HepG2 (cell line): ENCODE results near the gene ZNF318. TPM values are rescaled to one million over a fixed set of nuclear protein-coding genes. Genes with fewer than 3 reads are reported as not detected.

Experiments
- CEBPZ ChIP-seq: IDR thresholded peaks from 2 replicates; pipeline ENCODE4 v1.6.1; 2012; ENCODE audit warnings: low read length, improper control_type of control experiment
- GTF3A ChIP-seq: sonication (generic); formaldehyde crosslinking; conservative IDR thresholded peaks from 2 replicates; pipeline ENCODE4 v1.4.0; 2020; ENCODE audit warnings: mild to moderate bottlenecking, missing genetic modification reagents
- NFATC3 ChIP-seq: sonication (generic); formaldehyde crosslinking; IDR thresholded peaks from 2 replicates; pipeline ENCODE4 v1.5.1; 2020; ENCODE audit warnings: mild to moderate bottlenecking, missing genetic modification reagents
- RBAK ChIP-seq: sonication (generic); formaldehyde crosslinking; IDR thresholded peaks from 2 replicates; pipeline ENCODE4 v1.5.1; 2020; ENCODE audit warnings: mild to moderate bottlenecking, missing genetic modification reagents
- TRIM22 ChIP-seq: fragments of 450-650 bp; IDR thresholded peaks from 2 replicates; pipeline ENCODE4 v1.6.1; 2017
- ZBTB38 ChIP-seq: sonication (generic); formaldehyde crosslinking; IDR thresholded peaks from 2 replicates; pipeline ENCODE4 v1.5.1; 2020; ENCODE audit warnings: mild to moderate bottlenecking, missing genetic modification reagents
- ZFP82 ChIP-seq: sonication (generic); formaldehyde crosslinking; IDR thresholded peaks from 2 replicates; pipeline ENCODE4 v1.5.1; 2020; ENCODE audit warnings: mild to moderate bottlenecking, missing genetic modification reagents, borderline replicate concordance
- ZNF326 ChIP-seq: sonication (generic); formaldehyde crosslinking; IDR thresholded peaks from 2 replicates; pipeline ENCODE4 v1.4.0; 2020; ENCODE audit warnings: missing genetic modification reagents, borderline replicate concordance
- ZNF513 ChIP-seq: sonication (generic); formaldehyde crosslinking; conservative IDR thresholded peaks from 2 replicates; pipeline ENCODE4 v1.5.0; 2020; ENCODE audit warnings: missing genetic modification reagents
- ZNF567 ChIP-seq: sonication (generic); formaldehyde crosslinking; IDR thresholded peaks from 2 replicates; pipeline ENCODE4 v1.8.1; 2023; ENCODE audit warnings: mild to moderate bottlenecking, missing genetic modification reagents, borderline replicate concordance
- ZNF605 ChIP-seq: sonication (generic); formaldehyde crosslinking; IDR thresholded peaks from 2 replicates; pipeline ENCODE4 v1.8.0; 2022; ENCODE audit warnings: mild to moderate bottlenecking, missing genetic modification reagents
- polyA plus RNA-seq, 8 experiments: library from polyadenylated mRNA; depleted of rRNA in 3 of 8; stranded (reverse) in 7 of 8; unstranded in 1 of 8; fragments of >200 nt; fragmentation: Illumina TruSeq in 4 of 8; extraction: Trizol in 4 of 8; gene quantifications; 2 replicates each; pipeline versions ENCODE4 v1.2.1 to v1.2.3, GENCODE V29; 2011 to 2016; ENCODE audit warnings: low read depth in 4 of 8, missing spikeins in 1 of 8, mixed read lengths in 1 of 8; ENCODE audit not compliant: insufficient read depth in 1 of 8
- total RNA-seq, 5 experiments: library from RNA; depleted of rRNA; stranded (reverse); fragments of >200 nt; fragmentation: Illumina TruSeq; extraction: Trizol; gene quantifications; 2 replicates each; pipeline ENCODE4 v1.2.3, GENCODE V29; 2016; ENCODE audit warnings: low read depth in 1 of 5
- TF ChIP-seq, protein P1 (sequence below): fragments of 450-650 bp; IDR thresholded peaks from 2 replicates; pipeline ENCODE4 v1.6.1; 2017; ENCODE audit warnings: mild to moderate bottlenecking
- TF ChIP-seq, protein P2 (sequence below), 2 experiments: sonication (generic) in 1 of 2; formaldehyde crosslinking in 1 of 2; IDR thresholded peaks; 2 replicates each; pipeline versions ENCODE4 v1.4.0 to v1.6.1; 2018 to 2020; ENCODE audit warnings: missing genetic modification reagents in 2 of 2, borderline replicate concordance in 1 of 2, low read depth in 1 of 2, mild to moderate bottlenecking in 1 of 2, missing biosample characterization in 1 of 2
- TF ChIP-seq, protein P3 (sequence below): sonication (generic); formaldehyde crosslinking; conservative IDR thresholded peaks from 2 replicates; pipeline ENCODE4 v1.8.0; 2022; ENCODE audit warnings: low read depth, missing genetic modification reagents

Gene ZNF318
- total and polyA plus RNA-seq, 2 of the 13 experiments (the other 11 are each of a cell fraction or from before 2014, with no cell fraction given), result 13.0 to 14.5 TPM

- no peak for TF ChIP-seq TRIM22
- TF ChIP-seq ZNF605 (CRISPR knock-in tag), result peak; percentile 78; the same call in 1 of the 2 replicates
- no peak for TF ChIP-seq ZNF513 (CRISPR knock-in tag)
- no peak for TF ChIP-seq NFATC3 (CRISPR knock-in tag)
- TF ChIP-seq RBAK (CRISPR knock-in tag), result 0 out of 2 replicates have a peak, but pooled peaks have one; percentile 8
- TF ChIP-seq CEBPZ, result no peak
- TF ChIP-seq, protein P1, sequence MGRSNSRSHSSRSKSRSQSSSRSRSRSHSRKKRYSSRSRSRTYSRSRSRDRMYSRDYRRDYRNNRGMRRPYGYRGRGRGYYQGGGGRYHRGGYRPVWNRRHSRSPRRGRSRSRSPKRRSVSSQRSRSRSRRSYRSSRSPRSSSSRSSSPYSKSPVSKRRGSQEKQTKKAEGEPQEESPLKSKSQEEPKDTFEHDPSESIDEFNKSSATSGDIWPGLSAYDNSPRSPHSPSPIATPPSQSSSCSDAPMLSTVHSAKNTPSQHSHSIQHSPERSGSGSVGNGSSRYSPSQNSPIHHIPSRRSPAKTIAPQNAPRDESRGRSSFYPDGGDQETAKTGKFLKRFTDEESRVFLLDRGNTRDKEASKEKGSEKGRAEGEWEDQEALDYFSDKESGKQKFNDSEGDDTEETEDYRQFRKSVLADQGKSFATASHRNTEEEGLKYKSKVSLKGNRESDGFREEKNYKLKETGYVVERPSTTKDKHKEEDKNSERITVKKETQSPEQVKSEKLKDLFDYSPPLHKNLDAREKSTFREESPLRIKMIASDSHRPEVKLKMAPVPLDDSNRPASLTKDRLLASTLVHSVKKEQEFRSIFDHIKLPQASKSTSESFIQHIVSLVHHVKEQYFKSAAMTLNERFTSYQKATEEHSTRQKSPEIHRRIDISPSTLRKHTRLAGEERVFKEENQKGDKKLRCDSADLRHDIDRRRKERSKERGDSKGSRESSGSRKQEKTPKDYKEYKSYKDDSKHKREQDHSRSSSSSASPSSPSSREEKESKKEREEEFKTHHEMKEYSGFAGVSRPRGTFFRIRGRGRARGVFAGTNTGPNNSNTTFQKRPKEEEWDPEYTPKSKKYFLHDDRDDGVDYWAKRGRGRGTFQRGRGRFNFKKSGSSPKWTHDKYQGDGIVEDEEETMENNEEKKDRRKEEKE, result no peak
- no peak for TF ChIP-seq ZNF326 (CRISPR knock-in tag)
- TF ChIP-seq ZFP82 (CRISPR knock-in tag), result no peak
- TF ChIP-seq ZBTB38 (CRISPR knock-in tag), result peak; percentile 90
- TF ChIP-seq GTF3A (CRISPR knock-in tag), result no peak
- no peak for TF ChIP-seq ZNF567
- TF ChIP-seq, protein P2, sequence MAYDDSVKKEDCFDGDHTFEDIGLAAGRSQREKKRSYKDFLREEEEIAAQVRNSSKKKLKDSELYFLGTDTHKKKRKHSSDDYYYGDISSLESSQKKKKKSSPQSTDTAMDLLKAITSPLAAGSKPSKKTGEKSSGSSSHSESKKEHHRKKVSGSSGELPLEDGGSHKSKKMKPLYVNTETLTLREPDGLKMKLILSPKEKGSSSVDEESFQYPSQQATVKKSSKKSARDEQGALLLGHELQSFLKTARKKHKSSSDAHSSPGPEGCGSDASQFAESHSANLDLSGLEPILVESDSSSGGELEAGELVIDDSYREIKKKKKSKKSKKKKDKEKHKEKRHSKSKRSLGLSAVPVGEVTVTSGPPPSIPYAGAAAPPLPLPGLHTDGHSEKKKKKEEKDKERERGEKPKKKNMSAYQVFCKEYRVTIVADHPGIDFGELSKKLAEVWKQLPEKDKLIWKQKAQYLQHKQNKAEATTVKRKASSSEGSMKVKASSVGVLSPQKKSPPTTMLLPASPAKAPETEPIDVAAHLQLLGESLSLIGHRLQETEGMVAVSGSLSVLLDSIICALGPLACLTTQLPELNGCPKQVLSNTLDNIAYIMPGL (CRISPR knock-in tag; IDR thresholded peaks at IDR 0.05; ENCODE audit: borderline replicate concordance in 1 of 2, low read depth in 1 of 2), result peak in 1 of 2 experiments; percentile 31; a peak in 2 of 4 replicates
- TF ChIP-seq, protein P3, sequence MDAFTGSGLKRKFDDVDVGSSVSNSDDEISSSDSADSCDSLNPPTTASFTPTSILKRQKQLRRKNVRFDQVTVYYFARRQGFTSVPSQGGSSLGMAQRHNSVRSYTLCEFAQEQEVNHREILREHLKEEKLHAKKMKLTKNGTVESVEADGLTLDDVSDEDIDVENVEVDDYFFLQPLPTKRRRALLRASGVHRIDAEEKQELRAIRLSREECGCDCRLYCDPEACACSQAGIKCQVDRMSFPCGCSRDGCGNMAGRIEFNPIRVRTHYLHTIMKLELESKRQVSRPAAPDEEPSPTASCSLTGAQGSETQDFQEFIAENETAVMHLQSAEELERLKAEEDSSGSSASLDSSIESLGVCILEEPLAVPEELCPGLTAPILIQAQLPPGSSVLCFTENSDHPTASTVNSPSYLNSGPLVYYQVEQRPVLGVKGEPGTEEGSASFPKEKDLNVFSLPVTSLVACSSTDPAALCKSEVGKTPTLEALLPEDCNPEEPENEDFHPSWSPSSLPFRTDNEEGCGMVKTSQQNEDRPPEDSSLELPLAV (CRISPR knock-in tag), result no peak
Measured at GRCh38 chr6:43308101-43308989, 61.1 kb downstream of the ZNF318 start, which contains the start of gene CRIP3 (continued).
